ENCODE results near the gene LMO1.

Gene LMO1

DNA sequence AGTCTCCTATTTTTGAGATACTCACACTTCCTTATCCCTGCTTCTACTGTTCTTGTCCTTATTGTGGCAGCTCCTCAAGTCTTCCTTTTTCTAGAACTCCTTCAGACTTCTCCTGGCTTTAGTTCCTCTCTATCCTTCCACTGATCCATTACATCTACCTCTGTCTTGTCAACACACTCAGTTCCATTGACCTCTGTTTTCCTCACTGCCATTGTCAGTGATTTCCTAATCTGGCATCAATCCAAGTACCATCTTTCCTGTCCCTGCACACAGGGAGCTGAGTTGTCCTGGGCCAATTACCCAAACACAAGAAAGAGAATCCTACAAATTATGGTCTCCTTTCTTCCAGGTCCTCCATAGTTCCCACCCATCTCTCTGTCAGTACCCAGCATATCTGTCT lies 66.9 kb downstream of the LMO1 start:
- Histone ChIP-seq H3K27me3 (ENCODE audit: low read length) (no peaks in the 10 kb centered on the region), H3K9ac (ENCODE audit: low read length) (no peak overlapping the region), H3K4me2 (ENCODE audit: low read depth, low read length, poor library complexity, severe bottlenecking) (no peak overlapping the region)

DNA sequence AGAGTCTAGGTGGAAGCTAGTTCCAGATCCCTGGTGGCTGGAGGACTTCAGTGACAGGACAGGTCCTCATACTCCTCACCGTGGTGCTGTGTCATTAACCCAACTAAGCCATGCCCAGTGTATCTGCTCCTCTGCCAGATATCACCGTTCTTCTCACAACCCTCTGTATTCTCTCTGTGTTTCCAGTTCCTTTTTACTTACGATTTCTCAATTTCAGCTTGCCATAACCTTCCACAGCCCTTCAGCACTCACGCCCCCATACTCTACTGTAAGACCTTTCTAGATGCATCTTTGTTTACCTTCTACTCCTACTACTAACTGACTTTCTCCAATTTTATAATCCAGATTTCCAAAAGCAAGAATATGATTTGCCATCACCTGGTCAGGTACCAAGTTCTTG lies 68.7 kb downstream of the LMO1 start:
- no peaks in the 10 kb centered on the region for H3F3A ChIP-seq (ENCODE audit: insufficient read depth)
- H3K9ac ChIP-seq (ENCODE audit: low read length) = no peak overlapping the region
- no peak overlapping the region for H3K4me2 ChIP-seq (ENCODE audit: low read depth, low read length, poor library complexity, severe bottlenecking)
- no peaks in the 10 kb centered on the region for H4K20me1 ChIP-seq (ENCODE audit: low read depth, low read length)
- H2AFZ ChIP-seq (ENCODE audit: low read depth, low read length, severe bottlenecking) = no peak overlapping the region
- no peaks in the 10 kb centered on the region for H3K9me2 ChIP-seq (replicated peaks; ENCODE audit: insufficient read depth, low read length)
- TF ChIP-seq EZH2phosphoT487 (conservative IDR thresholded peaks at IDR 0.05; ENCODE audit: low read length) = no peak
- TF ChIP-seq, protein P1, sequence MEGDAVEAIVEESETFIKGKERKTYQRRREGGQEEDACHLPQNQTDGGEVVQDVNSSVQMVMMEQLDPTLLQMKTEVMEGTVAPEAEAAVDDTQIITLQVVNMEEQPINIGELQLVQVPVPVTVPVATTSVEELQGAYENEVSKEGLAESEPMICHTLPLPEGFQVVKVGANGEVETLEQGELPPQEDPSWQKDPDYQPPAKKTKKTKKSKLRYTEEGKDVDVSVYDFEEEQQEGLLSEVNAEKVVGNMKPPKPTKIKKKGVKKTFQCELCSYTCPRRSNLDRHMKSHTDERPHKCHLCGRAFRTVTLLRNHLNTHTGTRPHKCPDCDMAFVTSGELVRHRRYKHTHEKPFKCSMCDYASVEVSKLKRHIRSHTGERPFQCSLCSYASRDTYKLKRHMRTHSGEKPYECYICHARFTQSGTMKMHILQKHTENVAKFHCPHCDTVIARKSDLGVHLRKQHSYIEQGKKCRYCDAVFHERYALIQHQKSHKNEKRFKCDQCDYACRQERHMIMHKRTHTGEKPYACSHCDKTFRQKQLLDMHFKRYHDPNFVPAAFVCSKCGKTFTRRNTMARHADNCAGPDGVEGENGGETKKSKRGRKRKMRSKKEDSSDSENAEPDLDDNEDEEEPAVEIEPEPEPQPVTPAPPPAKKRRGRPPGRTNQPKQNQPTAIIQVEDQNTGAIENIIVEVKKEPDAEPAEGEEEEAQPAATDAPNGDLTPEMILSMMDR (IDR thresholded peaks at IDR 0.05; ENCODE audit: insufficient read depth, low read length, poor library complexity, severe bottlenecking) = no peak
- H3K9me3 ChIP-seq (ENCODE audit: insufficient read depth, low read length) = no peaks in the 10 kb centered on the region
- no peak overlapping the region for H3K27ac ChIP-seq (ENCODE audit: low read depth, low read length)
- H3K36me3 ChIP-seq (ENCODE audit: low read length) = no peaks in the 10 kb centered on the region
- H3K4me3 ChIP-seq (ENCODE audit: insufficient read depth, low read length, poor library complexity, severe bottlenecking) = no peak overlapping the region
- no peaks in the 10 kb centered on the region for H3K27me3 ChIP-seq (ENCODE audit: low read length)
- no peaks in the 10 kb centered on the region for H3K79me2 ChIP-seq (ENCODE audit: insufficient read depth, low read length)

More for the DNA sequence above, 66.9 kb downstream of the LMO1 start:
- Histone ChIP-seq H3K79me2 (ENCODE audit: insufficient read depth, low read length) (no peaks in the 10 kb centered on the region), H3K27ac (ENCODE audit: low read depth, low read length) (no peak overlapping the region), H4K20me1 (ENCODE audit: low read depth, low read length) (no peaks in the 10 kb centered on the region), H3K9me2 (replicated peaks; ENCODE audit: insufficient read depth, low read length) (no peaks in the 10 kb centered on the region), H3K9me3 (ENCODE audit: insufficient read depth, low read length) (no peaks in the 10 kb centered on the region), H3K4me3 (ENCODE audit: insufficient read depth, low read length, poor library complexity, severe bottlenecking) (no peak overlapping the region), H3F3A (ENCODE audit: insufficient read depth) (no peaks in the 10 kb centered on the region), H2AFZ (ENCODE audit: low read depth, low read length, severe bottlenecking) (no peak overlapping the region), H3K36me3 (ENCODE audit: low read length) (no peaks in the 10 kb centered on the region)
- TF ChIP-seq, protein P1 (IDR thresholded peaks at IDR 0.05; ENCODE audit: insufficient read depth, low read length, poor library complexity, severe bottlenecking) = no peak
- no peak for TF ChIP-seq EZH2phosphoT487 (conservative IDR thresholded peaks at IDR 0.05; ENCODE audit: low read length)

GRCh38 chr11:8192896-8193209 lies 70.8 kb downstream of the LMO1 start:
- Histone ChIP-seq H4K20me1 (ENCODE audit: low read depth, low read length) (no peaks in the 10 kb centered on the region), H3K27ac (ENCODE audit: low read depth, low read length) (no peak overlapping the region), H3K4me2 (ENCODE audit: low read depth, low read length, poor library complexity, severe bottlenecking) (no peak overlapping the region), H3K36me3 (ENCODE audit: low read length) (no peaks in the 10 kb centered on the region), H3K27me3 (ENCODE audit: low read length) (no peaks in the 10 kb centered on the region), H3K4me3 (ENCODE audit: insufficient read depth, low read length, poor library complexity, severe bottlenecking) (no peak overlapping the region), H3F3A (ENCODE audit: insufficient read depth) (no peaks in the 10 kb centered on the region), H3K9me2 (replicated peaks; ENCODE audit: insufficient read depth, low read length) (no peaks in the 10 kb centered on the region), H2AFZ (ENCODE audit: low read depth, low read length, severe bottlenecking) (no peak overlapping the region), H3K9ac (ENCODE audit: low read length) (no peak overlapping the region), H3K9me3 (ENCODE audit: insufficient read depth, low read length) (no peaks in the 10 kb centered on the region), H3K79me2 (ENCODE audit: insufficient read depth, low read length) (no peaks in the 10 kb centered on the region)
- TF ChIP-seq EZH2phosphoT487 (conservative IDR thresholded peaks at IDR 0.05; ENCODE audit: low read length) = no peak
- TF ChIP-seq, protein P1 (IDR thresholded peaks at IDR 0.05; ENCODE audit: insufficient read depth, low read length, poor library complexity, severe bottlenecking) = no peak
